Measurements from ENCODE around the gene FTO. TPM values are rescaled to one million over a fixed set of nuclear protein-coding genes. Genes with fewer than 3 reads are reported as not detected.

Gene FTO
- total and polyA plus RNA-seq, 9 donors, result 45.0 to 71.1 (median 55.6) TPM

DNA sequence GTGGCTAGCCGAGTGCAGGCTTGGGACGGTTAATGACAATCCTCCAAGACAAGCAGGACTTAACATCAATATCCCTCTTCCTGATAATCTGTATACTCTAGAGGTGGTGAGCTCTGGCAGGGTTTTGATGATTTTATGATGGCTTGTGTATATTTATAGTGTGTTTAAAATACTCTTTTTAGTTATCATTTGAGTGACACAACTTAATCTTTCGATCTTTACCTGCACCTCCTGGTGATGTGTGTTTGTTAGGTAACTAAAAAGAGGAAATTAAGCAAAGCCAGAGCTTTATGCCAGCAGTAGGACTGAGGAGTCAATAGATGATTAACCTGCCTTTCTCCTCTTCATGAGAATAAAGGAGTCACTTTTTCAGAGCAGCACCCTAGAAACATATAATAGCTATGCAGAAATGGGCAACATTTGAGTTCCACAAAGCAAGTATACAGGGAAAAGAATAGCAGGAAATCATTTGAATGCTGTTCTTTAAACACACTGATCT lies 372.1 kb downstream of the FTO start:
- no peaks in the 10 kb centered on the region for H3K36me3 ChIP-seq (ENCODE audit: control insufficient read depth, insufficient read depth, low read length)
- WGBS (ENCODE audit: insufficient coverage), result no CpG with 5 or more reads among the region's 3 CpGs
- H3K9me3 ChIP-seq (replicated peaks; ENCODE audit: control insufficient read depth, low read depth, low read length), result no peaks in the 10 kb centered on the region
- H3K4me1 ChIP-seq (ENCODE audit: control insufficient read depth, insufficient read depth, low read length), result peaks cover 5% of the 10 kb centered on the region
- no peak for DNase-seq
- H3K27ac ChIP-seq (ENCODE audit: low read length), result no peak overlapping the region
- H3K27me3 ChIP-seq (ENCODE audit: control insufficient read depth, insufficient read depth, low read length), result no peaks in the 10 kb centered on the region
- H3K4me3 ChIP-seq (ENCODE audit: low read length), result no peak overlapping the region

DNA sequence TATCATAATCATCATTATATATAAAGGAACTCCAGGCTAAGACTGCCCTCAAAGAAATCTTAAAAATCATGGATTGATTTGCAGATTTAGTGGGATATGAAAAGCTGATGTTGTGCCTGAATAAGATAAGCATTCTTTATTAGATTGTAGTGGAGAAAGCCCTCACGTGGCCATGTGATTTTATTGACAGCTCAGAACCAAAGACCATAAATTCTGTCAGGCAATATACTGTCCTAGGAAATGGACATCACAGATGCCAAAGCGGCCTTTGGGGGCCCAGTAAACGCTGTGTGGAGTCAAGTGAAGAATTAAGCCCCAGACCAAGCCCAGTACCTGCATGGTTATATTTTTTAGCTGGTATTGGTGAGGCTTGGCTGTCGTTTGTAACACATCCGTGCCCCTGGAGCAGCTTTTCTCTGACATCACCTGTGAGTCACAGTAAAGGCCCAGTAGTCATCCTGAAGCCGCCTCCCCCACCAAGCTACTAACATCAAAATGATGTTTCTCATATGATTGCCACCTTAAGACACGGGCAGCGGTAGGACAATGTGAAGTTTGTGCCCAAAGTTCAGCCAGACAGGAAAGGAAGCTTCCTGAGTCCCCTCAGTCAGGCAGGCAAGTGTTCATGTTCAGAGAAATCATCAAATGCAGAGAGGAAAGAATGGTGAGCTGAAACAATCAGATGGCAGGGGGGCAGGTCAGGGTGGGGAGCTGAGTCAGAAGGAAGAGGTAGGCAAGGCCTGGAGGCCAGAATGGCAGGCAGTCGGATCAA lies 373.3 kb downstream of the FTO start:
- Histone ChIP-seq H3K9me3 (replicated peaks; ENCODE audit: control insufficient read depth, low read depth, low read length) (no peaks in the 10 kb centered on the region), H3K4me1 (ENCODE audit: control insufficient read depth, insufficient read depth, low read length) (peaks cover 4% of the 10 kb centered on the region), H3K27me3 (ENCODE audit: control insufficient read depth, insufficient read depth, low read length) (no peaks in the 10 kb centered on the region), H3K36me3 (ENCODE audit: control insufficient read depth, insufficient read depth, low read length) (no peaks in the 10 kb centered on the region), H3K4me3 (ENCODE audit: low read length) (no peak overlapping the region), H3K27ac (ENCODE audit: low read length) (no peak overlapping the region)
- 69% methylated on average over 4 of the region's 9 CpGs for WGBS (ENCODE audit: insufficient coverage)
- DNase-seq, result no peak

- H3K27ac ChIP-seq (ENCODE audit: low read length), result no peak overlapping the region
- no peak overlapping the region for H3K4me3 ChIP-seq (ENCODE audit: low read length)
- H3K36me3 ChIP-seq (ENCODE audit: control insufficient read depth, insufficient read depth, low read length), result no peaks in the 10 kb centered on the region
- no peaks in the 10 kb centered on the region for H3K9me3 ChIP-seq (replicated peaks; ENCODE audit: control insufficient read depth, low read depth, low read length)
- DNase-seq, result no peak
- WGBS (ENCODE audit: insufficient coverage), result 70% methylated on average over 2 of the region's 7 CpGs
- no peaks in the 10 kb centered on the region for H3K27me3 ChIP-seq (ENCODE audit: control insufficient read depth, insufficient read depth, low read length)
- no peaks in the 10 kb centered on the region for H3K4me1 ChIP-seq (ENCODE audit: control insufficient read depth, insufficient read depth, low read length)
These were observed 376.6 kb downstream of the FTO start for GRCh38 chr16:54080524-54081008.

- H3K9me3 ChIP-seq (replicated peaks; ENCODE audit: control insufficient read depth, low read depth, low read length), result peaks cover 3% of the 10 kb centered on the region
- H3K27me3 ChIP-seq (ENCODE audit: control insufficient read depth, insufficient read depth, low read length), result no peaks in the 10 kb centered on the region
- WGBS (ENCODE audit: insufficient coverage), result 80% methylated on average over 1 of the region's 4 CpGs
- no peak overlapping the region for H3K4me3 ChIP-seq (ENCODE audit: low read length)
- H3K27ac ChIP-seq (ENCODE audit: low read length), result no peak overlapping the region
- no peak for DNase-seq
- no peaks in the 10 kb centered on the region for H3K4me1 ChIP-seq (ENCODE audit: control insufficient read depth, insufficient read depth, low read length)
- no peaks in the 10 kb centered on the region for H3K36me3 ChIP-seq (ENCODE audit: control insufficient read depth, insufficient read depth, low read length)
These were observed 382.8 kb downstream of the FTO start for GRCh38 chr16:54086791-54087190.

GRCh38 chr16:54090602-54091001 lies 386.6 kb downstream of the FTO start:
- Histone ChIP-seq H3K4me3 (ENCODE audit: low read length) (no peak overlapping the region), H3K27me3 (ENCODE audit: control insufficient read depth, insufficient read depth, low read length) (no peaks in the 10 kb centered on the region), H3K36me3 (ENCODE audit: control insufficient read depth, insufficient read depth, low read length) (peaks cover 5% of the 10 kb centered on the region), H3K27ac (ENCODE audit: low read length) (no peak overlapping the region), H3K4me1 (ENCODE audit: control insufficient read depth, insufficient read depth, low read length) (no peaks in the 10 kb centered on the region), H3K9me3 (replicated peaks; ENCODE audit: control insufficient read depth, low read depth, low read length) (peaks cover 3% of the 10 kb centered on the region)
- 96% methylated on average over 3 of the region's 6 CpGs for WGBS (ENCODE audit: insufficient coverage)
- DNase-seq, result no peak

- H3K4me3 ChIP-seq (ENCODE audit: low read length), result no peak overlapping the region
- no peak for DNase-seq
- H3K36me3 ChIP-seq (ENCODE audit: control insufficient read depth, insufficient read depth, low read length), result peaks cover 8% of the 10 kb centered on the region
- peaks cover 11% of the 10 kb centered on the region for H3K9me3 ChIP-seq (replicated peaks; ENCODE audit: control insufficient read depth, low read depth, low read length)
- WGBS (ENCODE audit: insufficient coverage), result 67% methylated on average over 12 of the region's 13 CpGs
- H3K4me1 ChIP-seq (ENCODE audit: control insufficient read depth, insufficient read depth, low read length), result no peaks in the 10 kb centered on the region
- no peaks in the 10 kb centered on the region for H3K27me3 ChIP-seq (ENCODE audit: control insufficient read depth, insufficient read depth, low read length)
- no peak overlapping the region for H3K27ac ChIP-seq (ENCODE audit: low read length)
These were observed 389.3 kb downstream of the FTO start for GRCh38 chr16:54093281-54093680.

DNA sequence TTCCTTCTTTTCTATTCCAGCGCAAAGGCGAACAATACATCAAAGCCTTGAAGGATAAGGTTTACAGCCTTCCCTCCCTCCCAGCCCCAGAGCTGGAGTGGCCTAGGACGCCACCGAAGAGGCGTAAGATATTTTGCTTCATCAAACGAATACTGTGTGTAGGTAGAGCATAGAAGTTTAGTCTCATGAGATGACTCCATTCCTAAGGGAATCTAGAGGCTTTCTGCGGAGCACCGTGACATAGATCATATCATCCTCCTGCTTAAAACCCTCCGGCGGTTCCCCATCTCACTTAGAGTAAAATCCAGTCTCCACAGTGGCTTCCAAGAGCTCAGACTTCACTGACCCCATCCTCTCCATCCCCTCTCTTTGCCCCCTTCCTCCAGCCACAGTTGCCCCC lies 390.7 kb downstream of the FTO start:
- no peak overlapping the region for H3K27ac ChIP-seq (ENCODE audit: low read length)
- no peak for DNase-seq
- 96% methylated on average over 4 of the region's 10 CpGs for WGBS (ENCODE audit: insufficient coverage)
- no peaks in the 10 kb centered on the region for H3K4me1 ChIP-seq (ENCODE audit: control insufficient read depth, insufficient read depth, low read length)
- peaks cover 11% of the 10 kb centered on the region for H3K9me3 ChIP-seq (replicated peaks; ENCODE audit: control insufficient read depth, low read depth, low read length)
- peaks cover 8% of the 10 kb centered on the region for H3K36me3 ChIP-seq (ENCODE audit: control insufficient read depth, insufficient read depth, low read length)
- H3K4me3 ChIP-seq (ENCODE audit: low read length), result no peak overlapping the region
- H3K27me3 ChIP-seq (ENCODE audit: control insufficient read depth, insufficient read depth, low read length), result no peaks in the 10 kb centered on the region

DNA sequence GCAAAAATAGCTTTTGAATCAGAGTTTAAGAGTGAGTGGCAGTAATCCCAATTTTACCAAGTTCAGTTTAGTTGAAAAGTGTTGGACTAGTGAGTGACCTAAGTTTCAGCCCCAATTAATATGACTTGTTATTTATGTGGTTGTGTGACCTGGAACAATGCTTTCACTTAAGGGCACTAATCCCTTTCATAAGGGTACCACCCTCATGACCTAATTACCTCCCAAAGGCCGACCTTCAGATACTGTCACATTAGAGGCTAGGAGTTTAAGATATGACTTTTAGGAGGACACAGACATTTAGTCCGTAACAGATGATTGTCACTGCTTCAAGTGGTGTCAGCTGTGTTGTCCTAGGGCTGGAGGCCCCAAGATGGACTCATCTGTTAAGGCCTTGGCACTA lies 392.7 kb downstream of the FTO start:
- H3K27ac ChIP-seq (ENCODE audit: low read length), result no peak overlapping the region
- H3K9me3 ChIP-seq (replicated peaks; ENCODE audit: control insufficient read depth, low read depth, low read length), result peaks cover 9% of the 10 kb centered on the region
- peaks cover 8% of the 10 kb centered on the region for H3K36me3 ChIP-seq (ENCODE audit: control insufficient read depth, insufficient read depth, low read length)
- 100% methylated on average over 1 of the region's 2 CpGs for WGBS (ENCODE audit: insufficient coverage)
- H3K4me1 ChIP-seq (ENCODE audit: control insufficient read depth, insufficient read depth, low read length), result no peaks in the 10 kb centered on the region
- no peak for DNase-seq
- no peaks in the 10 kb centered on the region for H3K27me3 ChIP-seq (ENCODE audit: control insufficient read depth, insufficient read depth, low read length)
- H3K4me3 ChIP-seq (ENCODE audit: low read length), result no peak overlapping the region

DNA sequence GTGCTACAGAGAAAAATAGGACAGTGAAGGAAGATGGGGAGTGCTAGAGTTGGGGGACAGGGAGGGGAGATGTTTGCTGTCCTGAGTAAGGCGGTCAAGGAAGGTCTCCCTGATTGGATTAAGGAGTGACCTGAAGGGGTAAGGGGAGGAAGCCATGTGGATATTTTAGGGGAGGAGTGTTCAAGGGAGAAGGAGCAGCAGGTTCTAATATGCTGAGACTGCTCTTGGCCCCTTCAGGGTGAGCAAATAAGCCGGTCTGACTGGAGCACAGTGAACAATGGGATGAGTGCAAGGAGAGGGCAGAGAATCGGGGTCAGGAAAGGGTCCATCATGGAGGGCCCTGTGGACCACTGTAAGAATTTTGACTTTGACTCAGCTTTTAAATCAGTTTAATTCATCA lies 393.8 kb downstream of the FTO start:
- H3K36me3 ChIP-seq (ENCODE audit: control insufficient read depth, insufficient read depth, low read length), result peaks cover 8% of the 10 kb centered on the region
- peaks cover 9% of the 10 kb centered on the region for H3K9me3 ChIP-seq (replicated peaks; ENCODE audit: control insufficient read depth, low read depth, low read length)
- no peaks in the 10 kb centered on the region for H3K27me3 ChIP-seq (ENCODE audit: control insufficient read depth, insufficient read depth, low read length)
- no peaks in the 10 kb centered on the region for H3K4me1 ChIP-seq (ENCODE audit: control insufficient read depth, insufficient read depth, low read length)
- DNase-seq, result no peak
- WGBS (ENCODE audit: insufficient coverage), result 58% methylated on average over 2 of the region's 3 CpGs
- H3K27ac ChIP-seq (ENCODE audit: low read length), result no peak overlapping the region
- H3K4me3 ChIP-seq (ENCODE audit: low read length), result no peak overlapping the region

DNA sequence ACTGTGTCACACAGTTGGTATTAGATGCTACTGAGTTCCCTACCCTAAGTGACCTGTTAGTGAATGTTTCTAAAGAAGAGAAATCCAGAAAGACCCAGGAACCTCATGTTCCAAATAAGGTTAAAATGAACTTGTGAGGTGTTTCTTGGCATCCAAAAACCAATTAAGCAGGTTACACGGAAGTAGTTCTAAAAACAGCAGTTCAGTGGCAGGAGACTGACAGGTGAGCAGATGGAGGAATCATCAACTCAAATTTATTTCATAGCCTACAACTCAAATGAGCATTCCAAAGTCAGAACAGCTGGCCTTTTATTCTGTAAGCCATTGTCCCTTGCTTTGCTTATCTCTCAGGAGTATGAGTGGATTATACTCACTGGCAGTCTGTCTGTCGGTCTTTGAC lies 394.3 kb downstream of the FTO start:
- Histone ChIP-seq H3K27me3 (ENCODE audit: control insufficient read depth, insufficient read depth, low read length) (no peaks in the 10 kb centered on the region), H3K4me3 (ENCODE audit: low read length) (no peak overlapping the region), H3K9me3 (replicated peaks; ENCODE audit: control insufficient read depth, low read depth, low read length) (peaks cover 9% of the 10 kb centered on the region), H3K36me3 (ENCODE audit: control insufficient read depth, insufficient read depth, low read length) (peaks cover 8% of the 10 kb centered on the region), H3K27ac (ENCODE audit: low read length) (no peak overlapping the region), H3K4me1 (ENCODE audit: control insufficient read depth, insufficient read depth, low read length) (no peaks in the 10 kb centered on the region)
- WGBS (ENCODE audit: insufficient coverage), result no CpG with 5 or more reads among the region's 2 CpGs
- no peak for DNase-seq

All from muscle of leg (tissue), 11 donors.